ENCODE data around the gene EPN3.

The EPN3 gene

DNA sequence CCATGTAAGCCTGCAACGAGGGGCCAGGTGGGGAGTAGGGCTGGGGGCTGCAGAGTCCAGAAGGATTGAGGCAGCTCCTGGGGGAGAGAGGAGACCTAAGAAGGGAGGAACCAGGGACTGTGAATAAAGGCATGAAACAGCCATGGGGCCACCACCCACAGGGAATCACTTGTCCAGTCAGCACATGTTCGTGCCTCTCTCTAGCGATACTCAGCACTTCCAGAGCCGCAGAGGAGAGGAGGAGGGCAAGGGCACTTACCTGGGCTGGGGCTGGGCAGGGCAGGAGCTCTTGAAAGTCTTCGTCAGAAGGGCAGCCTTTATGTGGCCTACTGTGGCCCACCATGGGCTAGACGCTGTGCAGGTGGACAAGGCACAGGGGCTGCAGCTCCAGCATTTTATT, 52.2 kb downstream of the EPN3 start:
- Histone ChIP-seq H3K4me1 (ENCODE audit: insufficient read depth, low read length) (peaks cover 9% of the 10 kb centered on the region; the same call in 1 of the 2 replicates), H3K4me3 (ENCODE audit: low read length) (no peak overlapping the region), H3K27ac (ENCODE audit: low read depth, low read length) (no peak overlapping the region), H3K9me3 (ENCODE audit: insufficient read depth, low read depth, low read length) (no peaks in the 10 kb centered on the region), H3K36me3 (ENCODE audit: insufficient read depth, low read length) (no peaks in the 10 kb centered on the region), H3K9ac (ENCODE audit: low read depth, low read length) (no peak overlapping the region), H3K27me3 (ENCODE audit: insufficient read depth, low read length) (no peaks in the 10 kb centered on the region; the same call in 1 of the 2 replicates)
- 71% methylated on average over 6 of the region's 6 CpGs for WGBS

DNA sequence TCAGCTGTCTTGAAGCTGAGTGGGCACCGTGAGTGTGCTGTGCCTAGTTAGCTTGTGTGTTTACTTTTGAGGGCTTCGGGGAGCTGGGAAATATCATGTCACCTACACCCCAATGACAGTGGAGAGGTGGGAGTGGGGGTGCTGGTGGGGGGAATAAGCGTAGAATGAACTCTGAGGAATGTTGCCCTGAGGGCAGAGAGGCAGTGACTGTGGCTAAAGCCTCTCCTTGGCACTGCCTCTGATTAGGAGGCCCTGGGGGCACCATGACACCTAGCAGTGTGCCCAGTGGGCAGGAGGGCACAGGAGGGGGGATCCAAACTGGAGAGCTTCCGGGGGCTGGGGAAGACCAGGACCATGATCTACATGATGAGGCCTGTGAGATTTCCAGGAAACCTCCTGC, 52.8 kb downstream of the EPN3 start:
- no peaks in the 10 kb centered on the region; the same call in 1 of the 2 replicates for H3K27me3 ChIP-seq (ENCODE audit: insufficient read depth, low read length)
- H3K9me3 ChIP-seq (ENCODE audit: insufficient read depth, low read depth, low read length) = no peaks in the 10 kb centered on the region
- H3K27ac ChIP-seq (ENCODE audit: low read depth, low read length) = no peak overlapping the region
- H3K9ac ChIP-seq (ENCODE audit: low read depth, low read length) = no peak overlapping the region
- H3K36me3 ChIP-seq (ENCODE audit: insufficient read depth, low read length) = no peaks in the 10 kb centered on the region
- H3K4me1 ChIP-seq (ENCODE audit: insufficient read depth, low read length) = peaks cover 9% of the 10 kb centered on the region; the same call in 1 of the 2 replicates
- 89% methylated on average over 4 of the region's 4 CpGs for WGBS
- H3K4me3 ChIP-seq (ENCODE audit: low read length) = no peak overlapping the region

DNA sequence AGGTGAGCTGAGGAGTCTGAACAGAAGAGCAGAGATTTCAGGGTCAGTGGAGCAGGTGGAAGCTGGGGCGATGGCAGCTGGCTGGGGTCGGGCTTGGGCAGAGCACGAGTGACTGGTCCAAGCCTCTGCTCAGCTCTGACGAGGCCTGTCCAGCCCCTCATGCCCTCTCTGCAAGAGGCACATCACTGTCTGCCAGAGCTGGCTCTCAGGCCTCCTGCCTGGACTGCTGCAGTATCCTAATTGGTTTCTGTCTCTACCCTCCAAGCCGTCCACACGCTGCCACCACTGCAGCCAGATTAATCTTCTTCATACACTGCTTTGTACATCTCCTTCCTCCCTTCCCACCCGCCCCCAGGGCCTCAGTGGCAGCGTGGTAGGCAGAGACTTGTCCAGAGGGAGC, 53.4 kb downstream of the EPN3 start:
- peaks cover 9% of the 10 kb centered on the region; the same call in 1 of the 2 replicates for H3K4me1 ChIP-seq (ENCODE audit: insufficient read depth, low read length)
- no peaks in the 10 kb centered on the region for H3K36me3 ChIP-seq (ENCODE audit: insufficient read depth, low read length)
- no peak overlapping the region for H3K4me3 ChIP-seq (ENCODE audit: low read length)
- H3K27me3 ChIP-seq (ENCODE audit: insufficient read depth, low read length) = no peaks in the 10 kb centered on the region; the same call in 1 of the 2 replicates
- H3K9me3 ChIP-seq (ENCODE audit: insufficient read depth, low read depth, low read length) = no peaks in the 10 kb centered on the region
- H3K27ac ChIP-seq (ENCODE audit: low read depth, low read length) = no peak overlapping the region
- WGBS = 81% methylated on average over 8 of the region's 8 CpGs
- 0 out of 2 replicates have a peak overlapping the region, but pooled peaks have one; percentile 9 for H3K9ac ChIP-seq (ENCODE audit: low read depth, low read length)

DNA sequence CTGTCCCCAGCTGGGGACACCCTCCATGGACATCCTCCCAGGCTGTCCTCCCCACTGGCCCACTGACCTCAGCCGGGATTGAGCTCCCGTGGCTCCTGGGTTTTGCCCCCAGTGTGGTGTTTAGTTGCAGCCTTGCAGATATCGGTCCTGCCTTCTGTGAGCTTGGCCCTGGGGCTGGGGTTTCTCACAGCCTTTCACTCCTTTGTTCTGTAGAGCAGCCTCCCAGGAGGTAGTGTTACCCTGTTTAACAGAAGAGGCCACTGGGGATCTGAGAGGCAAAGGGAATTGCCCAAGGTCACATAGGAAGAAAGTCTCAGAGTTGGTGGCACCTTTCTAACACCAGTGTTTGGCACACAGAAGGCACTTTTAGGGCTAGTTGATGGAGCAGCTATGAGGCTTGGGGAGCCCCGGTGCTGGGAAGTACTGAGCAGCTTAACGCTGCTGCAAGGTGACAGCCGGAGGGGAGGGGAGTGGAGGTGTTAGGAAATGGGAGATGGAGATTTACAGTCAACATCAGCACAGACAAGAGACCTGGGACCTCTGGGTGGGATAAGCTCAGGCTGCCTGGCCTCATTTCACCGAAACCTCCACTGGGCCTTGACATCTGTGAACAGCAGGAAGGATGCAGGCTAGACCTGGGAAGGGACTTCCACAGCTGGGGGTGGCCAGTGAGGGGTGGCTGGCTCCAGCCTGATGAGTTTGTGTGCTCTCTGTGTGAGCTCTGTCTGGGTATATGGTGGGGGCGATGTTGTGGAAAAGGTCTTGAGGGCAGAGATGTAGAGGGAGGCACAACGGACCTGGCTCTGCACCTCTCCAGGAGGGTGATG, 54.1 kb downstream of the EPN3 start:
- no peak overlapping the region for H3K9ac ChIP-seq (ENCODE audit: low read depth, low read length)
- H3K4me1 ChIP-seq (ENCODE audit: insufficient read depth, low read length) = peaks cover 9% of the 10 kb centered on the region; the same call in 1 of the 2 replicates
- H3K27me3 ChIP-seq (ENCODE audit: insufficient read depth, low read length) = no peaks in the 10 kb centered on the region; the same call in 1 of the 2 replicates
- no peak overlapping the region for H3K27ac ChIP-seq (ENCODE audit: low read depth, low read length)
- H3K36me3 ChIP-seq (ENCODE audit: insufficient read depth, low read length) = no peaks in the 10 kb centered on the region
- 59% methylated on average over 9 of the region's 9 CpGs for whole genome bisulfite sequencing
- no peak overlapping the region for H3K4me3 ChIP-seq (ENCODE audit: low read length)
- H3K9me3 ChIP-seq (ENCODE audit: insufficient read depth, low read depth, low read length) = no peaks in the 10 kb centered on the region

DNA sequence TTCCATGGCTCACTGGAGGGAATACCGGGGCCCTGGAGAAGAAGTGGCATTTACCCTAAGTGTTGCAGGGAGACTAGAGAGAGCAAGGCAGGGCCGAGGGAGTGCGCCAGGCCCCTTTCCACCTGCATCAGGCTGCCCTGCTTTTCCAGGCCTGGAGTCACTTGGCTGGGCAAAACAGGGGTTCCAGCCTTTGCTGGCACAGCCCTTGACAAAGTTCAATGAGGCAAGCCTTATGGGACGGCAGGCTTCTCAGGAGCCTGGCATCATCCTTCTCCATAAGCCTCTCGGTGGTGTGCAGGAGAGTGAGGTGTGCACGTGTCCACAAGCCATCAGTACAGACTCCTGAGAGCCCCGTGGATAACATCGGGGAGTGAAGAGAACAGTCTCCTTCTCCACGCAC, 55.0 kb downstream of the EPN3 start:
- Histone ChIP-seq H3K9me3 (ENCODE audit: insufficient read depth, low read depth, low read length) (no peaks in the 10 kb centered on the region), H3K4me1 (ENCODE audit: insufficient read depth, low read length) (peaks cover 9% of the 10 kb centered on the region; the same call in 1 of the 2 replicates), H3K27ac (ENCODE audit: low read depth, low read length) (no peak overlapping the region), H3K4me3 (ENCODE audit: low read length) (no peak overlapping the region), H3K9ac (ENCODE audit: low read depth, low read length) (no peak overlapping the region), H3K27me3 (ENCODE audit: insufficient read depth, low read length) (no peaks in the 10 kb centered on the region), H3K36me3 (ENCODE audit: insufficient read depth, low read length) (no peaks in the 10 kb centered on the region)
- 80% methylated on average over 9 of the region's 9 CpGs for WGBS

DNA sequence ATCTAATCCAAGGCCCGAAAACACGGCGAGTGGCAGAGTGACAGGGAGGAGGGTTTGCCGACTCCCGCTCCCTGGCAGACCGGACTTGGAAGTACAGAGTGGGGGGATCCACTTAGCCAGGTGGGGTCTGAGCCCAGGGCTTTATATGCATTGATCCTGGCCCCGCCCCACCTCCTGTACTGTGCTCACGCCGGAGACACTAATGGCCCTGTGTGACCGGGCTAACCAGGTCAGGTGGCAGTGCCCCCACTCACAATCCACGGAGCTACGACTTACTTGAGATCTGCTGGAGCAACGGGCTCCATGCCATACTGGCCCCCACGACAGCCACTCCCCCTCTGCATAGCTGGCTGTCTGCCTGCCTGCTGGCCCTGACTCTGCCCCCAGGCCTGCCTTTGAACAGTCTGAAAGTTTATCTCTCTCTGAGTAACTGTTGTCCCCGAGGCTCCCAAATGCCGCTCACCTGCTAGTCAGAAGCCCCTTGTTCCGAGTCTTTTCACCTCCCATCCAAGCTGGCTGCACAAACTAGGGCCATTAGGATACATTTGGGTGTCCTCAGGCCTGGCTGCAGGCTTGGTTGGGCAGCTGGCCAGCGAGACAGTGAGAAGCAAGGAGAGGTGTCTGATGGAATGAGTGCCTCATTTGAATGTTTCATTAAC, 56.0 kb downstream of the EPN3 start:
- no peaks in the 10 kb centered on the region for H3K27me3 ChIP-seq (ENCODE audit: insufficient read depth, low read length)
- H3K4me3 ChIP-seq (ENCODE audit: low read length) = no peak overlapping the region
- 82% methylated on average over 18 of the region's 18 CpGs for WGBS
- no peak overlapping the region for H3K27ac ChIP-seq (ENCODE audit: low read depth, low read length)
- no peak overlapping the region for H3K9ac ChIP-seq (ENCODE audit: low read depth, low read length)
- no peaks in the 10 kb centered on the region for H3K36me3 ChIP-seq (ENCODE audit: insufficient read depth, low read length)
- no peaks in the 10 kb centered on the region for H3K9me3 ChIP-seq (ENCODE audit: insufficient read depth, low read depth, low read length)
- H3K4me1 ChIP-seq (ENCODE audit: insufficient read depth, low read length) = peaks cover 18% of the 10 kb centered on the region; the same call in 1 of the 2 replicates

DNA sequence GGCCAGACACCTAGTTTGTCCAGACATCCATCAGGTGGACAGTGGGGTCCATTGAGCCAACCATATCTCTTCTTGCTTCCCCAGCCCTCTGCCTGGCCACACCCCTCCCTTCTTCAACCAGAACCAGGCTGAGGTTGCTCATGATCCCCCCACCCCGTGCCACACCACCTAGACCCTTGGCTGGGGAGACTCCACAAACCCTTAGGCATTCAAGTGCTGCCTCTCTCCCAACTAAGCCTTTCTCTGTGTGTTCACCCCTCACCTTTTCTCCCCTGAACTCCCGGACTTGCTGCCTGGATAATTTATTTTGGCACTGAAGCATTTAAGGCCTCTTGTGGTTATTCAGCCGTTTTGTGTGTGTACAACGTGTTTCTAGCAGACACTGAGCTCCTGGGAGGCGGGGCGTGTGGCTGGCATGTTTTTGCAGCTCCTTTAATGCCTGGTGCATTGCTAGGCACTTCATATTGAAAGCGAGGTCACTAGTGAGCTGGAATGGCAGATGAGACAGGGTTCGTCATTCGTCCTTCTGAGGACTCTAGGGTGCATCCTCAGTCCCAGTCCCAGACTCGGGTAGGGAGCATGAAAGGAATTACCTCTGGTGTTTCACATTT, 56.7 kb downstream of the EPN3 start:
- Histone ChIP-seq H3K27me3 (ENCODE audit: insufficient read depth, low read length) (no peaks in the 10 kb centered on the region), H3K4me3 (ENCODE audit: low read length) (no peak overlapping the region), H3K4me1 (ENCODE audit: insufficient read depth, low read length) (peaks cover 13% of the 10 kb centered on the region; the same call in 1 of the 2 replicates), H3K9me3 (ENCODE audit: insufficient read depth, low read depth, low read length) (no peaks in the 10 kb centered on the region), H3K27ac (ENCODE audit: low read depth, low read length) (no peak overlapping the region), H3K9ac (ENCODE audit: low read depth, low read length) (no peak overlapping the region), H3K36me3 (ENCODE audit: insufficient read depth, low read length) (no peaks in the 10 kb centered on the region)
- WGBS = 90% methylated on average over 10 of the region's 10 CpGs

DNA sequence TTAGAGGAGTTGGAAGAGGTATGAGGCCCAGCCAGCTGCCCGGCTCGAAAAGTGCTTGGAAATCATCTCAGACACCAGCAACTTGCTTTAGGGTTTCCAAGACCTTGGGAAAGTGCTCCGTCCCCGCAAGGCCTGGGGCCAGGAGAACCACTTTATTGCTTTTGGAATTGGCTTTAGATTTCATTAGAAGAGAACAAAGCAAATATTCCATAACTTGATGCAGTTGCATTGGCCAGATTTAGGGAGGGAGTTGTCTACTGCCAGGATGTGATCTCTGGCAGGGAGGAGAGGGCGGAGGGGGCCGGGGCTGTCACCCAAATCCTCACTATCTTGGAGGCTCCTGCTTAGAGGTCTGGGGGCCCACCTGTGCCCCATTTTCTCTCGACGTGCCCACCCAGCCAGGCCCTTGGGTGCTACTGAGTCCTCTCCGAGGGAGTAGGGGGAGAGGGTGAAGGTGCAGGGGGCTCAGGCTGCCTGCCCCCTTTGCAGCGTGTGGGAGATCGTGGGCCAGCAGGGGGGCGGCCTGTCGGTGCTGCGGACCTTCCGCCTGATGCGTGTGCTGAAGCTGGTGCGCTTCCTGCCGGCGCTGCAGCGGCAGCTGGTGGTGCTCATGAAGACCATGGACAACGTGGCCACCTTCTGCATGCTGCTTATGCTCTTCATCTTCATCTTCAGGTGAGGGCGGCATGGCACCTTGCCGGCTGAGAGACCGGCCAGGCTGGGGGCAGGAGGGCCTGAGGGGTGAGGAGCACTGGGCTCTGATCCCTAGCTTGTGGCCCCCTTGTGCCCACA, 58.6 kb downstream of the EPN3 start:
- Histone ChIP-seq H3K4me1 (ENCODE audit: insufficient read depth, low read length) (peaks cover 12% of the 10 kb centered on the region; the same call in 1 of the 2 replicates), H3K27ac (ENCODE audit: low read depth, low read length) (no peak overlapping the region), H3K27me3 (ENCODE audit: insufficient read depth, low read length) (no peaks in the 10 kb centered on the region), H3K9ac (ENCODE audit: low read depth, low read length) (no peak overlapping the region), H3K36me3 (ENCODE audit: insufficient read depth, low read length) (no peaks in the 10 kb centered on the region), H3K9me3 (ENCODE audit: insufficient read depth, low read depth, low read length) (no peaks in the 10 kb centered on the region), H3K4me3 (ENCODE audit: low read length) (no peak overlapping the region)
- 95% methylated on average over 24 of the region's 24 CpGs for WGBS

DNA sequence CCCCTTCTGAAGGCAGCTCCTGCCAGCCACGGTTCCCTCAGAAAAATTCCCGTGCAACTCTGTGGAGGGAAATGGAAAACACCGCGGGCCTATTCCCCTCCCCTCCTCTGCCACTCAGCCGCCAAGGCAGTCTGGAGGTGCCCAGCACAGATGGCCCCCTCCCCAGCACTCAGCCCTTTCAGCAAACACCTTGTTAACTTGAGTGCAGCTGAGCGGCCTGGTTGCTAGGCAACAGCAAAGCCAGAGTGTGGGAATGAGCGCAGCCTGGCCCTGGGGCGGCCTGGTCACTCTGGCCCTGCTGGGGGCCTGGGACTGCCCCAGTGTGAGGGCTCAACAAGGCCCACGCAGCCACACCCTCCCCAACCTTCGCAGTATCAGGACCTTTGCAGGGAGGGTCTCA, 60.8 kb downstream of the EPN3 start:
- Histone ChIP-seq H3K9me3 (ENCODE audit: insufficient read depth, low read depth, low read length) (no peaks in the 10 kb centered on the region), H3K4me3 (ENCODE audit: low read length) (no peak overlapping the region), H3K4me1 (ENCODE audit: insufficient read depth, low read length) (peaks cover 9% of the 10 kb centered on the region; the same call in 1 of the 2 replicates), H3K9ac (ENCODE audit: low read depth, low read length) (no peak overlapping the region), H3K27me3 (ENCODE audit: insufficient read depth, low read length) (no peaks in the 10 kb centered on the region), H3K27ac (ENCODE audit: low read depth, low read length) (no peak overlapping the region), H3K36me3 (ENCODE audit: insufficient read depth, low read length) (no peaks in the 10 kb centered on the region)
- WGBS = 36% methylated on average over 10 of the region's 10 CpGs
